Duodenal mucosa (tissue), 2 donors: ENCODE measurements around the gene SKIDA1.

Source experiments
- H3K27ac ChIP-seq: one replicate; pipeline ENCODE4 v1.7.0; 2013; ENCODE audit warnings: low read depth, low read length
- H3K27me3 ChIP-seq, 2 donors: one replicate each; pipeline ENCODE4 v1.7.0; 2013; ENCODE audit warnings: low read length in 2 of 2, control low read depth in 1 of 2; ENCODE audit not compliant: insufficient read depth in 2 of 2, control insufficient read depth in 1 of 2
- H3K36me3 ChIP-seq, 2 donors: one replicate each; pipeline ENCODE4 v1.7.0; 2013; ENCODE audit warnings: low read length in 2 of 2, control low read depth in 1 of 2; ENCODE audit not compliant: insufficient read depth in 2 of 2, control insufficient read depth in 1 of 2
- H3K4me1 ChIP-seq, 2 donors: one replicate each; pipeline ENCODE4 v1.7.0; 2013; ENCODE audit warnings: low read length in 2 of 2, control low read depth in 1 of 2; ENCODE audit not compliant: insufficient read depth in 2 of 2, control insufficient read depth in 1 of 2
- H3K4me3 ChIP-seq, 2 donors: one replicate each; pipeline ENCODE4 v1.7.0; 2013; ENCODE audit warnings: low read length in 2 of 2, low read depth in 1 of 2
- H3K9ac ChIP-seq, 2 donors: one replicate each; pipeline ENCODE4 v1.7.0; 2013; ENCODE audit warnings: low read length in 2 of 2, low read depth in 1 of 2
- H3K9me3 ChIP-seq, 2 donors: one replicate each; pipeline ENCODE4 v1.7.0; 2013; ENCODE audit warnings: low read length in 2 of 2, control low read depth in 1 of 2; ENCODE audit not compliant: control insufficient read depth in 1 of 2

Gene SKIDA1

GRCh38 chr10:21522631-21523406 is 2.7 kb downstream of the SKIDA1 start:
- no peak overlapping the region for H3K4me3 ChIP-seq
- H3K27me3 ChIP-seq, result peaks cover 40 to 57% of the 10 kb centered on the region in 2 donors
- H3K27ac ChIP-seq, result no peak overlapping the region
- H3K9me3 ChIP-seq, result no peaks in the 10 kb centered on the region
- no peaks in the 10 kb centered on the region for H3K36me3 ChIP-seq
- H3K4me1 ChIP-seq, result peaks cover 9 to 21% of the 10 kb centered on the region in 2 donors
- no peak overlapping the region for H3K9ac ChIP-seq

- Histone ChIP-seq H3K27ac (no peak overlapping the region), H3K27me3 (peaks cover 48 to 58% of the 10 kb centered on the region in 2 donors), H3K9me3 (no peaks in the 10 kb centered on the region), H3K9ac (no peak overlapping the region), H3K4me3 (no peak overlapping the region), H3K4me1 (peaks cover 14 to 26% of the 10 kb centered on the region in 2 donors), H3K36me3 (no peaks in the 10 kb centered on the region)
These were observed 3.5 kb downstream of the SKIDA1 start for GRCh38 chr10:21521751-21522533.

- no peak overlapping the region for H3K9ac ChIP-seq
These were observed 4.5 kb downstream of the SKIDA1 start for GRCh38 chr10:21520949-21521348.

GRCh38 chr10:21520509-21520908 is 5.0 kb downstream of the SKIDA1 start:
- no peaks in the 10 kb centered on the region for H3K36me3 ChIP-seq
- peak overlapping the region in 1 of 2 donors; percentile 47 for H3K4me3 ChIP-seq
- peaks cover 59 to 63% of the 10 kb centered on the region in 2 donors for H3K27me3 ChIP-seq
- H3K9ac ChIP-seq, result no peak overlapping the region
- H3K9me3 ChIP-seq, result no peaks in the 10 kb centered on the region
- peaks cover 18 to 35% of the 10 kb centered on the region in 2 donors for H3K4me1 ChIP-seq
- H3K27ac ChIP-seq, result no peak overlapping the region

More at GRCh38 chr10:21520949-21521348, 4.5 kb downstream of the SKIDA1 start:
- Histone ChIP-seq H3K36me3 (no peaks in the 10 kb centered on the region), H3K27ac (no peak overlapping the region), H3K4me3 (no peak overlapping the region), H3K9me3 (no peaks in the 10 kb centered on the region), H3K4me1 (peaks cover 18 to 33% of the 10 kb centered on the region in 2 donors), H3K27me3 (peaks cover 54 to 59% of the 10 kb centered on the region in 2 donors)

GRCh38 chr10:21519941-21520436 is 5.5 kb downstream of the SKIDA1 start:
- Histone ChIP-seq H3K9ac (no peak overlapping the region), H3K36me3 (no peaks in the 10 kb centered on the region), H3K4me3 (peak overlapping the region; percentile 25 to 47), H3K27me3 (peaks cover 60 to 63% of the 10 kb centered on the region in 2 donors), H3K4me1 (peaks cover 18 to 30% of the 10 kb centered on the region in 2 donors), H3K9me3 (no peaks in the 10 kb centered on the region), H3K27ac (peak overlapping the region; percentile 5)

- H3K9ac ChIP-seq, result no peak overlapping the region
- H3K9me3 ChIP-seq, result no peaks in the 10 kb centered on the region
- peaks cover 61 to 65% of the 10 kb centered on the region in 2 donors for H3K27me3 ChIP-seq
- H3K4me1 ChIP-seq, result peaks cover 18 to 29% of the 10 kb centered on the region in 2 donors
- H3K36me3 ChIP-seq, result no peaks in the 10 kb centered on the region
- H3K4me3 ChIP-seq, result peak overlapping the region; percentile 25 to 47
- H3K27ac ChIP-seq, result peak overlapping the region; percentile 5
These were observed 6.0 kb downstream of the SKIDA1 start for GRCh38 chr10:21519397-21519933.

- peak overlapping the region in 1 of 2 donors; percentile 65 for H3K4me3 ChIP-seq
These were observed 6.7 kb downstream of the SKIDA1 start for GRCh38 chr10:21518641-21519396.

GRCh38 chr10:21518149-21518640 is 7.3 kb downstream of the SKIDA1 start:
- Histone ChIP-seq H3K27ac (no peak overlapping the region), H3K27me3 (peaks cover 68 to 74% of the 10 kb centered on the region in 2 donors), H3K9ac (no peak overlapping the region), H3K9me3 (no peaks in the 10 kb centered on the region), H3K4me1 (peaks cover 18 to 29% of the 10 kb centered on the region in 2 donors), H3K36me3 (no peaks in the 10 kb centered on the region), H3K4me3 (peak overlapping the region in 1 of 2 donors; percentile 65)

More at GRCh38 chr10:21518641-21519396, 6.7 kb downstream of the SKIDA1 start:
- H3K36me3 ChIP-seq, result no peaks in the 10 kb centered on the region
- peaks cover 61 to 68% of the 10 kb centered on the region in 2 donors for H3K27me3 ChIP-seq
- peaks cover 18 to 29% of the 10 kb centered on the region in 2 donors for H3K4me1 ChIP-seq
- no peaks in the 10 kb centered on the region for H3K9me3 ChIP-seq
- no peak overlapping the region for H3K9ac ChIP-seq
- H3K27ac ChIP-seq, result no peak overlapping the region
